OCI-LY3 (cell line): ENCODE results near the gene DIPK1A.

ENCODE experiments used
- H2AFZ ChIP-seq: fragments of 200-600, 300-600 bp; shearing (Covaris generic); 2 replicates; pipeline ENCODE4 v1.6.0; 2014; ENCODE audit warnings: antibody characterized with exemption, low read depth, low read length
- H3K27ac ChIP-seq: fragments of 200-600, 300-600 bp; sonication (generic); 2 replicates; pipeline ENCODE4 v1.5.1; 2014; ENCODE audit warnings: mild to moderate bottlenecking, low read length, moderate library complexity, mixed read lengths
- H3K27me3 ChIP-seq: fragments of 200-600, 300-600 bp; sonication (generic); 2 replicates; pipeline ENCODE4 v1.6.1; 2014; ENCODE audit warnings: low read depth, low read length, mixed read lengths
- H3K36me3 ChIP-seq: fragments of 200-600, 300-600 bp; sonication (generic); replicated peaks from 2 replicates; pipeline ENCODE3; 2014; ENCODE audit warnings: low read depth, low read length, mixed read lengths
- H3K4me1 ChIP-seq: fragments of 300-600, 200-600 bp; sonication (generic); 2 replicates; pipeline ENCODE4 v1.6.1; 2014; ENCODE audit warnings: low read length, mixed read lengths
- H3K4me2 ChIP-seq: fragments of 200-600, 300-600 bp; sonication (generic); 2 replicates; pipeline ENCODE4 v1.6.1; 2014; ENCODE audit warnings: low read length, mixed read lengths
- H3K4me3 ChIP-seq: fragments of 300-600, 200-600 bp; sonication (generic); 2 replicates; pipeline ENCODE4 v1.5.1; 2014; ENCODE audit warnings: antibody characterized with exemption, mild to moderate bottlenecking, low read length, moderate library complexity
- H3K79me2 ChIP-seq: fragments of 300-600, 200-600 bp; shearing (Covaris generic); 2 replicates; pipeline ENCODE4 v1.6.1; 2014; ENCODE audit warnings: mild to moderate bottlenecking, low read length, mixed read lengths
- H3K9ac ChIP-seq: fragments of 300-600, 200-600 bp; shearing (Covaris generic); 2 replicates; pipeline ENCODE4 v1.6.0; 2014; ENCODE audit warnings: mild to moderate bottlenecking, low read length, moderate library complexity
- H3K9me3 ChIP-seq: fragments of 200-600, 300-600 bp; shearing (Covaris generic); 2 replicates; pipeline ENCODE4 v1.6.1; 2014; ENCODE audit warnings: low read length, mixed read lengths; ENCODE audit not compliant: insufficient read depth
- H4K20me1 ChIP-seq: fragments of 200-600, 300-600 bp; sonication (generic); 2 replicates; pipeline ENCODE4 v1.6.1; 2016; ENCODE audit warnings: low read length, mixed read lengths; ENCODE audit not compliant: insufficient read depth
- EZH2phosphoT487 ChIP-seq: fragments of 200-600 bp; shearing (Covaris generic); IDR thresholded peaks from 2 replicates; pipeline ENCODE4 v1.6.1; 2018; ENCODE audit warnings: antibody characterized with exemption, mixed run types, low read depth
- TF ChIP-seq, protein P1 (sequence below): fragments of 200-600, 300-600 bp; sonication (generic); IDR thresholded peaks from 2 replicates; pipeline ENCODE4 v1.5.1; 2014; ENCODE audit warnings: antibody characterized with exemption, low read length, low read depth

Gene DIPK1A

DNA sequence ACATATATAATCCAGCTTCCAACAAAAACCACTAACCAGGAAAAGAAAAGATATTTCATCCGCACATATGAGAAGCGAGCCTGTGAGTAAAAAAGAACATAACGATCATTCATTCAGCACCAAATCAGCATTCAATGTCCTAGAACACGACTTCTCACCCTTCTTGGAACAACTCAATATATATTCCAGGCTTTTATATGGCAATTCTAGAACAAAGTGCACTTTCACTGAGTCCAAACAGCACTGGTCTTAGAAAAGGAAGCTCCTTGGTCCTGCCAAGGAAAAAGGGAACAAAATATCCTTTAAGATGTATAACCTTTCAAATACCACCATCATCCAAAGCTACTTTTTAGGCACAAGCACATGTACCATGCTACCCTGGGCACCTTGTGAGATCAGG, 84.9 kb downstream of the DIPK1A start:
- Histone ChIP-seq H3K4me2 (no peak overlapping the region), H3K36me3 (peaks cover 19% of the 10 kb centered on the region), H3K27me3 (no peaks in the 10 kb centered on the region), H3K4me3 (no peak overlapping the region), H3K9ac (no peak overlapping the region), H3K4me1 (peaks cover 14% of the 10 kb centered on the region), H3K27ac (no peak overlapping the region), H3K9me3 (no peaks in the 10 kb centered on the region), H4K20me1 (peaks cover 11% of the 10 kb centered on the region; the same call in 1 of the 2 replicates), H3K79me2 (peaks cover 17% of the 10 kb centered on the region; the same call in 1 of the 2 replicates), H2AFZ (no peak overlapping the region)
- no peak for TF ChIP-seq EZH2phosphoT487
- TF ChIP-seq, protein P1, sequence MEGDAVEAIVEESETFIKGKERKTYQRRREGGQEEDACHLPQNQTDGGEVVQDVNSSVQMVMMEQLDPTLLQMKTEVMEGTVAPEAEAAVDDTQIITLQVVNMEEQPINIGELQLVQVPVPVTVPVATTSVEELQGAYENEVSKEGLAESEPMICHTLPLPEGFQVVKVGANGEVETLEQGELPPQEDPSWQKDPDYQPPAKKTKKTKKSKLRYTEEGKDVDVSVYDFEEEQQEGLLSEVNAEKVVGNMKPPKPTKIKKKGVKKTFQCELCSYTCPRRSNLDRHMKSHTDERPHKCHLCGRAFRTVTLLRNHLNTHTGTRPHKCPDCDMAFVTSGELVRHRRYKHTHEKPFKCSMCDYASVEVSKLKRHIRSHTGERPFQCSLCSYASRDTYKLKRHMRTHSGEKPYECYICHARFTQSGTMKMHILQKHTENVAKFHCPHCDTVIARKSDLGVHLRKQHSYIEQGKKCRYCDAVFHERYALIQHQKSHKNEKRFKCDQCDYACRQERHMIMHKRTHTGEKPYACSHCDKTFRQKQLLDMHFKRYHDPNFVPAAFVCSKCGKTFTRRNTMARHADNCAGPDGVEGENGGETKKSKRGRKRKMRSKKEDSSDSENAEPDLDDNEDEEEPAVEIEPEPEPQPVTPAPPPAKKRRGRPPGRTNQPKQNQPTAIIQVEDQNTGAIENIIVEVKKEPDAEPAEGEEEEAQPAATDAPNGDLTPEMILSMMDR, result no peak

DNA sequence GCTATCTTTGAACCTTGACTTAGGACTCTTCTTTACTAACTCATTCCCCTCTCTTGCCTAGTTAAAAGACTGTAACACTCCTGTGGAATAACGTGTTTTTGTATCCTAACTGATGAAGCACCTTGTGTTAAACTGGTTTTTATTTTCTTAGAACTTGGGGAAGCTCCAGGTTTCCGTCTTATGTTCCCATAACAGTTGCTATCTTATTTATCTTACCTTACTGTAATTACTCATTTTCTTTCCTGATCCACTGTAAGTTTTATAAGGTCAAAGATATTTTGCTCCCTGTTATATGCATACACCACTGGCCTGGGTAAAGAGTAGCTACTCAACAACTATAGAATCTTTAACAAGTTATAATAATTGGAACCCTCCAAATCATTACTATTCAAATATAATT, 86.3 kb downstream of the DIPK1A start:
- TF ChIP-seq EZH2phosphoT487, result no peak
- Histone ChIP-seq H3K9ac (no peak overlapping the region), H3K9me3 (no peaks in the 10 kb centered on the region), H3K27ac (no peak overlapping the region), H3K4me2 (no peak overlapping the region), H3K36me3 (peaks cover 19% of the 10 kb centered on the region), H2AFZ (no peak overlapping the region), H3K4me3 (no peak overlapping the region), H3K27me3 (no peaks in the 10 kb centered on the region), H3K79me2 (peaks cover 16% of the 10 kb centered on the region; the same call in 1 of the 2 replicates), H3K4me1 (peaks cover 14% of the 10 kb centered on the region), H4K20me1 (peaks cover 11% of the 10 kb centered on the region; the same call in 1 of the 2 replicates)

DNA sequence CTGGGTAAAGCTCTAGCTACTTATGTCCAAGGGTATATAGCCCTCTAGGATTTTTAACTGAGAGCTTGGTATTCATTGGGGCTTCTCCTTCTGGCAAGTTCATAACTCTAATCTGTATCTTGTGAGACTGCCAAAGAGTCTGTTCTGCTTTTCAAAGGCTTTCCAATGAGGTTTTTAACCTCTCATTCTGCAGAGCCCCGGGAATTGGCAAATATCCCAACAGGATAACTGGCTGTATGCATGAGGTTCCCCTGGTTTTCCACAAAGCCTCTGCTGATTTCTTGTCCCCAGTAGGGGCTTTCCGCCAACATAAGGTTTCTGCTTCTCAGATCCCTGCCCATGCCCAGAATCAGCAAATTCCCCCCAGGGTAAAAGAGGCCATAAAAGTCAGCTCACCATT, 88.5 kb downstream of the DIPK1A start:
- Histone ChIP-seq H3K79me2 (peaks cover 9% of the 10 kb centered on the region; the same call in 1 of the 2 replicates), H3K27ac (no peak overlapping the region), H3K27me3 (no peaks in the 10 kb centered on the region), H3K4me3 (no peak overlapping the region), H2AFZ (no peak overlapping the region), H3K4me1 (peaks cover 13% of the 10 kb centered on the region), H3K9ac (no peak overlapping the region), H3K9me3 (no peaks in the 10 kb centered on the region), H3K36me3 (peaks cover 19% of the 10 kb centered on the region), H4K20me1 (peaks cover 8% of the 10 kb centered on the region; the same call in 1 of the 2 replicates), H3K4me2 (no peak overlapping the region)
- no peak for TF ChIP-seq EZH2phosphoT487

DNA sequence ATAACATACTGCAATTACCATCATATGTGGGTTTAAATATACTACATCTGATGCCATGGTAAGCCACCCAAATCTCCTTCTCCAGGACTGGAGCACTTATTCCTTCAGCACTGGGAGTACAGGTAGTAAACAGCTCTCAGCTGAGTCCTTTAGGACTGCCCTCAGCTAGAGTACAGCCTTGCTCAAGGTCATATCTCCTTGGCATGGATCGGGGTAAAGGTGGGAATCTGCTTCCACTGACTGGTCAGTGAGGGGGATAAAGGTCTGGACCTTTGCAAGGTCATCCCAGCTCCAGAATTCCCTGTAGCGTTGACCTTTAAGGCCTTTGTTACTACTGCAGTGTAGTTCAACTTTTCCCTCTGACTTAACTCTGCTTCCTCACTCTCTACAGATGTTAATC, 90.7 kb downstream of the DIPK1A start:
- Histone ChIP-seq H3K9me3 (no peaks in the 10 kb centered on the region), H2AFZ (no peak overlapping the region), H3K9ac (no peak overlapping the region), H3K27me3 (no peaks in the 10 kb centered on the region), H3K4me2 (no peak overlapping the region), H3K4me1 (no peaks in the 10 kb centered on the region), H3K36me3 (peaks cover 19% of the 10 kb centered on the region), H3K4me3 (no peak overlapping the region), H3K79me2 (no peaks in the 10 kb centered on the region), H3K27ac (no peak overlapping the region), H4K20me1 (no peaks in the 10 kb centered on the region)
- TF ChIP-seq, protein P1, result no peak
- TF ChIP-seq EZH2phosphoT487, result no peak

DNA sequence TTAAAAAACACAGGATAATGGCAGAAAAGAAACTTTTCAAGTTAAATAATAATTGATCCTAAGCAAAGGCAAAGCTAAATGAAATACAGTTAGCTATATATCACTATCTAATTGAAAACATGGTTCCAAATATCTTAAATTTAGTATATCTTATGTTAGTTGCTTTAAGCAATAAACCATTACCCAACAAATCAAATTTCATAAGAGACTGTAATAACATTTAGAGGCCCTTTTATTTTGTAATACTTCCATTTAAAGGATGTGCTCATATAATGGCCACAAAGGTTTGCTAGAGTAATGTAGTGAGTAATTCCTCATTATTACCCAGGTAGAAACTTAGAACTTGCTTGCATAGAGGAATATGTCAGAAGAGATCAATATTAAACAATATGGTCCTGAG, 97.1 kb downstream of the DIPK1A start:
- Histone ChIP-seq H3K27ac (no peak overlapping the region), H3K4me1 (peaks cover 4% of the 10 kb centered on the region; the same call in 1 of the 2 replicates), H3K4me2 (no peak overlapping the region), H2AFZ (no peak overlapping the region), H4K20me1 (no peaks in the 10 kb centered on the region), H3K9me3 (no peaks in the 10 kb centered on the region), H3K36me3 (no peaks in the 10 kb centered on the region), H3K4me3 (no peak overlapping the region), H3K9ac (no peak overlapping the region), H3K79me2 (no peaks in the 10 kb centered on the region), H3K27me3 (no peaks in the 10 kb centered on the region)
- TF ChIP-seq EZH2phosphoT487, result no peak
- TF ChIP-seq, protein P1, result no peak
